HepG2 (cell line): ENCODE data around the gene FBXO7. TPM values are rescaled to one million over a fixed set of nuclear protein-coding genes. Genes with fewer than 3 reads are reported as not detected.

Source experiments
- ADNP ChIP-seq: sonication (generic); formaldehyde crosslinking; IDR thresholded peaks from 2 replicates; pipeline ENCODE4 v1.4.0; 2020; ENCODE audit warnings: missing genetic modification reagents
- AHR ChIP-seq: IDR thresholded peaks from 2 replicates; pipeline ENCODE4 v1.6.1; 2018; ENCODE audit warnings: missing genetic modification reagents, missing compliant biosample characterization
- BRD4 ChIP-seq: sonication (generic); formaldehyde crosslinking; IDR thresholded peaks from 2 replicates; pipeline ENCODE4 v1.4.0; 2020; ENCODE audit warnings: missing genetic modification reagents
- CEBPG ChIP-seq: IDR thresholded peaks from 2 replicates; pipeline ENCODE4 v1.6.1; 2016
- CHD2 ChIP-seq: IDR thresholded peaks from 2 replicates; pipeline ENCODE4 v1.6.1; 2011; ENCODE audit warnings: low read depth, low read length, improper control_type of control experiment
- ELF1 ChIP-seq: sonication (generic); formaldehyde crosslinking; IDR thresholded peaks from 2 replicates; pipeline ENCODE4 v1.4.0; 2020; ENCODE audit warnings: missing genetic modification reagents
- HHEX ChIP-seq: IDR thresholded peaks from 2 replicates; pipeline ENCODE4 v1.6.1; 2016; ENCODE audit warnings: control low read depth
- HOXA3 ChIP-seq: sonication (generic); formaldehyde crosslinking; IDR thresholded peaks from 2 replicates; pipeline ENCODE4 v1.5.0; 2020; ENCODE audit warnings: missing genetic modification reagents
- JARID2 ChIP-seq: sonication (generic); formaldehyde crosslinking; IDR thresholded peaks from 2 replicates; pipeline ENCODE4 v1.8.1; 2023; ENCODE audit warnings: missing genetic modification reagents, inconsistent platforms; ENCODE audit not compliant: insufficient replicate concordance
- KLF6 ChIP-seq: IDR thresholded peaks from 2 replicates; pipeline ENCODE4 v1.8.0; 2016; ENCODE audit warnings: missing biosample characterization, missing genetic modification reagents
- MAFF ChIP-seq: IDR thresholded peaks from 2 replicates; pipeline ENCODE4 v1.6.1; 2011; ENCODE audit warnings: low read depth, low read length, improper control_type of control experiment
- MED8 ChIP-seq: sonication (generic); formaldehyde crosslinking; IDR thresholded peaks from 2 replicates; pipeline ENCODE4 v1.8.1; 2023; ENCODE audit warnings: mild to moderate bottlenecking, missing genetic modification reagents; ENCODE audit not compliant: insufficient replicate concordance
- MTA3 ChIP-seq: sonication (generic); formaldehyde crosslinking; IDR thresholded peaks from 2 replicates; pipeline ENCODE4 v1.4.0; 2020; ENCODE audit warnings: missing genetic modification reagents
- RFXAP ChIP-seq: sonication (generic); formaldehyde crosslinking; IDR thresholded peaks from 2 replicates; pipeline ENCODE4 v1.4.0; 2020; ENCODE audit warnings: missing genetic modification reagents, borderline replicate concordance
- SRSF4 ChIP-seq: fragments of 200-400 bp; formaldehyde crosslinking; IDR thresholded peaks from one replicate; pipeline ENCODE4 v1.6.1; 2018; ENCODE audit warnings: mild to moderate bottlenecking, low read depth, low read length, moderate library complexity; ENCODE audit not compliant: poor library complexity, severe bottlenecking
- TMF1 ChIP-seq: sonication (generic); formaldehyde crosslinking; IDR thresholded peaks from 2 replicates; pipeline ENCODE4 v1.8.1; 2022; ENCODE audit warnings: low read depth, missing genetic modification reagents
- ZFAT ChIP-seq: sonication (generic); formaldehyde crosslinking; conservative IDR thresholded peaks from 2 replicates; pipeline ENCODE4 v1.8.1; 2023; ENCODE audit warnings: missing genetic modification reagents, inconsistent platforms
- ZFP36L2 ChIP-seq: sonication (generic); formaldehyde crosslinking; IDR thresholded peaks from 2 replicates; pipeline ENCODE4 v1.4.0; 2020; ENCODE audit warnings: missing genetic modification reagents
- ZNF484 ChIP-seq: sonication (generic); formaldehyde crosslinking; IDR thresholded peaks from 2 replicates; pipeline ENCODE4 v1.5.1; 2020; ENCODE audit warnings: mild to moderate bottlenecking, low read depth, missing genetic modification reagents, borderline replicate concordance
- ZNF674 ChIP-seq: sonication (generic); formaldehyde crosslinking; IDR thresholded peaks from 2 replicates; pipeline ENCODE4 v1.5.0; 2020; ENCODE audit warnings: low read depth, mild to moderate bottlenecking, missing genetic modification reagents
- ZNF772 ChIP-seq: sonication (generic); formaldehyde crosslinking; IDR thresholded peaks from 2 replicates; pipeline ENCODE4 v1.5.0; 2020; ENCODE audit warnings: mild to moderate bottlenecking, missing genetic modification reagents
- polyA plus RNA-seq, 8 experiments: library from polyadenylated mRNA; depleted of rRNA in 3 of 8; stranded (reverse) in 7 of 8; unstranded in 1 of 8; fragments of >200 nt; fragmentation: Illumina TruSeq in 4 of 8; extraction: Trizol in 4 of 8; gene quantifications; 2 replicates each; pipeline versions ENCODE4 v1.2.1 to v1.2.3, GENCODE V29; 2011 to 2016; ENCODE audit warnings: low read depth in 4 of 8, missing spikeins in 1 of 8, mixed read lengths in 1 of 8; ENCODE audit not compliant: insufficient read depth in 1 of 8
- total RNA-seq, 5 experiments: library from RNA; depleted of rRNA; stranded (reverse); fragments of >200 nt; fragmentation: Illumina TruSeq; extraction: Trizol; gene quantifications; 2 replicates each; pipeline ENCODE4 v1.2.3, GENCODE V29; 2016; ENCODE audit warnings: low read depth in 1 of 5
- TF ChIP-seq, protein P1 (sequence below): sonication (generic); formaldehyde crosslinking; conservative IDR thresholded peaks from 2 replicates; pipeline ENCODE4 v1.4.0; 2020; ENCODE audit warnings: missing genetic modification reagents
- TF ChIP-seq, protein P2 (sequence below): sonication (generic); formaldehyde crosslinking; IDR thresholded peaks from 2 replicates; pipeline ENCODE4 v1.4.0; 2020; ENCODE audit warnings: missing genetic modification reagents, borderline replicate concordance
- TF ChIP-seq, protein P3 (sequence below): IDR thresholded peaks from 2 replicates; pipeline ENCODE4 v1.6.1; 2016; ENCODE audit warnings: missing genetic modification reagents, missing compliant biosample characterization

Gene FBXO7
- total and polyA plus RNA-seq, 2 of the 13 experiments (the other 11 are each of a cell fraction or from before 2014, with no cell fraction given), result 105 to 172 TPM

DNA sequence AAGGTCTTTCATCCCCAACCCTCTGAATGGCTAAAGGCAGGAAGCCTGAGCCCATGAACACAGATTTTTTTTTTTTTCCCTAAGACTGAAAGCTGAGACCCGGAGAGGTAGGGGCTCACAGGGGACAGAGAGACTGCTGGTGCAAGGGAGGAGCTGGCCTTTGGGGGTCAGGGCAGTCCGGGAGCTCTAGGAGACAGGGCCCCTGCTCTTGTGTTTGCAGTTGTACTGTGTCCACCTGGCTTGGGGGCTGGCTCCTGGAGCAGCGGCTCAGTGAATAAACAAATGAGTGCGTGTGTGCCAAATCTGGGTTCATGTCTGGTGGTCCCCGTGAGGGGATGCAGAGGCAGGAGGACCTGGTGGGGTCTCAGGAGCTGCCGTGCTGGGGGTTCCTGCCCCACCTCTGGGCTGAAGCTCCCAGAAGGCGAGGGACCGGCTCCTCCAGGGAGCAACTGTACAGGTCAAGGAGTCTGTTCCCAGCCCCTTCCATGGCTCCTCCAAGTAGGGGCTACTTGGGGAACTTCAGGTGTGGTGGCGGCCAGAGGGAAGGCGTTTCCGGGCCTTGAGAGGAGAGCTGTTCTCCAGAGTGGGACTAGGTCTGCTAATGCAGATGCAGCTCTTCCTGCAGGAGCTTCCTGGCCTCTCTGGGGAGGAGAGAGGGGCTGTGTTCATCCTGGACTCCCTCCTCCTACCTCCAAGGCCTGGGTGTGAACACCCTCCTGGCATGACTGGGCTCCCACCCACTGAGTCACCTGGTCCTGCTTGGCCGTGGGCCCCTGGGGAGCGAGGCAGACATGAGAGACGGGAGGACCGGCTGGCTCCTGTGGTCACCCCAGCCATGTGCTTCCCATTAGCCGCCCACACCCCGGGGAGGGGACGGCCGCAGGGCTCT is 57.6 kb downstream of the FBXO7 start (continued):
- TF ChIP-seq SRSF4, result no peak
- no peak for TF ChIP-seq ADNP (CRISPR knock-in tag)
- no peak for TF ChIP-seq MED8 (CRISPR knock-in tag)
- TF ChIP-seq MTA3 (CRISPR knock-in tag), result no peak
- TF ChIP-seq ZFAT (CRISPR knock-in tag), result no peak
- peak; percentile 49; the same call in 1 of the 2 replicates for TF ChIP-seq HOXA3 (CRISPR knock-in tag)
- no peak for TF ChIP-seq ZNF674 (CRISPR knock-in tag)
- peak; percentile 25; the same call in 1 of the 2 replicates for TF ChIP-seq HHEX (CRISPR knock-in tag)
- no peak for TF ChIP-seq MAFF
- TF ChIP-seq, protein P1, sequence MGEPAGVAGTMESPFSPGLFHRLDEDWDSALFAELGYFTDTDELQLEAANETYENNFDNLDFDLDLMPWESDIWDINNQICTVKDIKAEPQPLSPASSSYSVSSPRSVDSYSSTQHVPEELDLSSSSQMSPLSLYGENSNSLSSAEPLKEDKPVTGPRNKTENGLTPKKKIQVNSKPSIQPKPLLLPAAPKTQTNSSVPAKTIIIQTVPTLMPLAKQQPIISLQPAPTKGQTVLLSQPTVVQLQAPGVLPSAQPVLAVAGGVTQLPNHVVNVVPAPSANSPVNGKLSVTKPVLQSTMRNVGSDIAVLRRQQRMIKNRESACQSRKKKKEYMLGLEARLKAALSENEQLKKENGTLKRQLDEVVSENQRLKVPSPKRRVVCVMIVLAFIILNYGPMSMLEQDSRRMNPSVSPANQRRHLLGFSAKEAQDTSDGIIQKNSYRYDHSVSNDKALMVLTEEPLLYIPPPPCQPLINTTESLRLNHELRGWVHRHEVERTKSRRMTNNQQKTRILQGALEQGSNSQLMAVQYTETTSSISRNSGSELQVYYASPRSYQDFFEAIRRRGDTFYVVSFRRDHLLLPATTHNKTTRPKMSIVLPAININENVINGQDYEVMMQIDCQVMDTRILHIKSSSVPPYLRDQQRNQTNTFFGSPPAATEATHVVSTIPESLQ, result no peak
- TF ChIP-seq KLF6 (CRISPR knock-in tag), result 0 out of 2 replicates have a peak, but pooled peaks have one; percentile 27
- TF ChIP-seq CEBPG (CRISPR knock-in tag), result no peak; the same call in 1 of the 2 replicates
- TF ChIP-seq AHR, result peak; percentile 91; the same call in 1 of the 2 replicates
- TF ChIP-seq TMF1 (CRISPR knock-in tag), result 0 out of 2 replicates have a peak, but pooled peaks have one; percentile 51
- TF ChIP-seq, protein P2, sequence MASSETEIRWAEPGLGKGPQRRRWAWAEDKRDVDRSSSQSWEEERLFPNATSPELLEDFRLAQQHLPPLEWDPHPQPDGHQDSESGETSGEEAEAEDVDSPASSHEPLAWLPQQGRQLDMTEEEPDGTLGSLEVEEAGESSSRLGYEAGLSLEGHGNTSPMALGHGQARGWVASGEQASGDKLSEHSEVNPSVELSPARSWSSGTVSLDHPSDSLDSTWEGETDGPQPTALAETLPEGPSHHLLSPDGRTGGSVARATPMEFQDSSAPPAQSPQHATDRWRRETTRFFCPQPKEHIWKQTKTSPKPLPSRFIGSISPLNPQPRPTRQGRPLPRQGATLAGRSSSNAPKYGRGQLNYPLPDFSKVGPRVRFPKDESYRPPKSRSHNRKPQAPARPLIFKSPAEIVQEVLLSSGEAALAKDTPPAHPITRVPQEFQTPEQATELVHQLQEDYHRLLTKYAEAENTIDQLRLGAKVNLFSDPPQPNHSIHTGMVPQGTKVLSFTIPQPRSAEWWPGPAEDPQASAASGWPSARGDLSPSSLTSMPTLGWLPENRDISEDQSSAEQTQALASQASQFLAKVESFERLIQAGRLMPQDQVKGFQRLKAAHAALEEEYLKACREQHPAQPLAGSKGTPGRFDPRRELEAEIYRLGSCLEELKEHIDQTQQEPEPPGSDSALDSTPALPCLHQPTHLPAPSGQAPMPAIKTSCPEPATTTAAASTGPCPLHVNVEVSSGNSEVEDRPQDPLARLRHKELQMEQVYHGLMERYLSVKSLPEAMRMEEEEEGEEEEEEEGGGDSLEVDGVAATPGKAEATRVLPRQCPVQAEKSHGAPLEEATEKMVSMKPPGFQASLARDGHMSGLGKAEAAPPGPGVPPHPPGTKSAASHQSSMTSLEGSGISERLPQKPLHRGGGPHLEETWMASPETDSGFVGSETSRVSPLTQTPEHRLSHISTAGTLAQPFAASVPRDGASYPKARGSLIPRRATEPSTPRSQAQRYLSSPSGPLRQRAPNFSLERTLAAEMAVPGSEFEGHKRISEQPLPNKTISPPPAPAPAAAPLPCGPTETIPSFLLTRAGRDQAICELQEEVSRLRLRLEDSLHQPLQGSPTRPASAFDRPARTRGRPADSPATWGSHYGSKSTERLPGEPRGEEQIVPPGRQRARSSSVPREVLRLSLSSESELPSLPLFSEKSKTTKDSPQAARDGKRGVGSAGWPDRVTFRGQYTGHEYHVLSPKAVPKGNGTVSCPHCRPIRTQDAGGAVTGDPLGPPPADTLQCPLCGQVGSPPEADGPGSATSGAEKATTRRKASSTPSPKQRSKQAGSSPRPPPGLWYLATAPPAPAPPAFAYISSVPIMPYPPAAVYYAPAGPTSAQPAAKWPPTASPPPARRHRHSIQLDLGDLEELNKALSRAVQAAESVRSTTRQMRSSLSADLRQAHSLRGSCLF (CRISPR knock-in tag), result no peak
- TF ChIP-seq, protein P3, sequence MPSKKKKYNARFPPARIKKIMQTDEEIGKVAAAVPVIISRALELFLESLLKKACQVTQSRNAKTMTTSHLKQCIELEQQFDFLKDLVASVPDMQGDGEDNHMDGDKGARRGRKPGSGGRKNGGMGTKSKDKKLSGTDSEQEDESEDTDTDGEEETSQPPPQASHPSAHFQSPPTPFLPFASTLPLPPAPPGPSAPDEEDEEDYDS (CRISPR knock-in tag), result peak; percentile 49
- peak; percentile 52; the same call in 1 of the 2 replicates for TF ChIP-seq ZFP36L2
- peak; percentile 85; the same call in 1 of the 2 replicates for TF ChIP-seq ZNF772 (CRISPR knock-in tag)
- TF ChIP-seq JARID2 (CRISPR knock-in tag), result no peak
- peak; percentile 37 for TF ChIP-seq ELF1 (CRISPR knock-in tag)
- TF ChIP-seq RFXAP (CRISPR knock-in tag), result no peak; the same call in 1 of the 2 replicates
- no peak for TF ChIP-seq BRD4 (CRISPR knock-in tag)
- TF ChIP-seq ZNF484 (CRISPR knock-in tag), result no peak
- TF ChIP-seq CHD2, result no peak
